Measurements from ENCODE around the gene NUP37.

The NUP37 gene

DNA sequence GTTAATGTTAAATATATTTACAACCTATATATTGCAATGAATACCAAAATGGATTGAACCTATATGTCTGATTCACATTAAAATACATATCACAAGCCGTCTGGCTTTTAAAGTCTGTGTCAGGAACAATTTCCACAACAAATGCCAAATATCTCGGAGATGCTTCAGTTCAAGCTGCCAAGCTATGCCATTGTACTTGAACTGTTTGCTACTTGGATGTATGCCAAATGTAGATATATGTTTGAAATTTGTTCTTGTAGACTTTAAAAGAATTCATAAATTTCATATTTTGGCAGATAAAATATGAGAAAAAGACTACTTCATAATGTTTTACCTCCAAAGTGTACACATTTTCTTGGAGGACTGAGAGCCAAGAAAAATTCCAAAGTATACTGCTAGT is 95.1 kb downstream of the NUP37 start:
- no peak for FAIRE-seq

DNA sequence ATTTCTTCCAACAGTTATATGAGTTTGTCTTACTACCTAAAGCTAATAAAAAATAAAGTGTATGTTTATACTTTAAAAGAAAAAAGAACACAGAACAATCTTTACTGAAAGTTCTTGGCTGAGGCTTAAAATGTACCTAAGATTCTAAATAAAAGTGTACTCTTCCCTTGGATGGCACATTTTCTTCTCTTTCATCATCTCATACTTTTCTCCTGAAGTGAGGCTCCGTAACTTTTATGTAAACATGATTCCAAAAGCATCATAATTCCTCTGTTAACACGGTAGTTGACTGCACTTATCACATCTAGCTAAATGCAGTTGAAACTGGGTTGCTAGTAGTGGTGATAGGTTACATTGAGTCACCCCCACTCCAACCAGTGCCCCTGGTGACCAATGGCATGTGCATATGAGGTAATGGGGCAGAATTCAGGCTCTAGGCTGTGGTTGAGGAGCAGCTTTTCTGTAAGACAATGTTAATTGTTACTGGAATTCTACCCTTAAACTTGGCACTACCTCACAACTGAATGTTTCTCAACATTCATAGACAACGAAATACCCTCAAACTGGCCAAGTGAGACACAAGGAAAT is 96.5 kb downstream of the NUP37 start:
- FAIRE-seq, result no peak
